Lung (tissue), 12 donors: Measurements from ENCODE around the gene SPON1. TPM values are rescaled to one million over a fixed set of nuclear protein-coding genes. Genes with fewer than 3 reads are reported as not detected.

Source experiments
- ATAC-seq: fragments of 200-7000 bp; cut with Tn5 transposase; one replicate; pipeline ENCODE4 v1.9.1; 2020; ENCODE audit warnings: moderate number of reproducible peaks; ENCODE audit not compliant: insufficient read depth, low FRiP score
- DNase-seq, 3 donors: peaks; one replicate each; pipeline ENCODE4 v3.0.0-alpha.2; 2013 to 2017
- H3K27ac ChIP-seq, 2 donors: one replicate each; pipeline ENCODE4 v1.5.1; 2013; ENCODE audit warnings: mild to moderate bottlenecking in 2 of 2, moderate library complexity in 2 of 2, control low read depth in 1 of 2, inconsistent platforms in 1 of 2, low read depth in 1 of 2, low read length in 1 of 2
- H3K27me3 ChIP-seq, 3 donors: one replicate each; pipeline ENCODE4 v1.5.1; 2013; ENCODE audit warnings: low read length in 2 of 3; ENCODE audit not compliant: control insufficient read depth in 3 of 3, insufficient read depth in 3 of 3
- H3K36me3 ChIP-seq, 4 donors: one replicate each; pipeline ENCODE4 v1.5.1; 2013; ENCODE audit warnings: low read length in 4 of 4, mild to moderate bottlenecking in 1 of 4, moderate library complexity in 1 of 4; ENCODE audit not compliant: control insufficient read depth in 4 of 4, insufficient read depth in 4 of 4
- H3K4me1 ChIP-seq, 5 donors: one replicate each; pipeline ENCODE4 v1.5.1; 2013; ENCODE audit warnings: low read length in 5 of 5, mild to moderate bottlenecking in 2 of 5, moderate library complexity in 1 of 5; ENCODE audit not compliant: control insufficient read depth in 5 of 5, insufficient read depth in 5 of 5
- H3K4me3 ChIP-seq: one replicate; pipeline ENCODE4 v1.5.1; 2013; ENCODE audit warnings: mild to moderate bottlenecking, control low read depth, moderate library complexity
- H3K9ac ChIP-seq, 2 donors: one replicate each; pipeline ENCODE4 v1.5.1; 2013; ENCODE audit warnings: low read length in 2 of 2, control low read depth in 1 of 2; ENCODE audit not compliant: insufficient read depth in 1 of 2
- H3K9me3 ChIP-seq, 4 donors: one replicate each; pipeline ENCODE4 v1.5.1; 2013; ENCODE audit warnings: low read length in 3 of 4, mild to moderate bottlenecking in 1 of 4, moderate library complexity in 1 of 4; ENCODE audit not compliant: control insufficient read depth in 4 of 4, insufficient read depth in 3 of 4
- CTCF ChIP-seq: IDR thresholded peaks from 2 replicates; pipeline ENCODE4 v1.5.1; 2012; ENCODE audit warnings: mild to moderate bottlenecking; ENCODE audit errors: control extremely low read depth, extremely low read depth
- WGBS, 2 donors: extraction: QIAGEN DNeasy Blood & Tissue Kit; methylation state at CpG; one replicate each; pipeline ENCODE4 v1.1.7; 2013; 5-methylcytosine and 5-hydroxymethylcytosine counted together
- polyA plus RNA-seq, 2 donors: library from polyadenylated mRNA; stranded (reverse); fragments of 200-250 nt; gene quantifications; one replicate each; pipeline ENCODE4 v1.2.1, GENCODE V29; 2013
- total RNA-seq, 2 donors: library from RNA; depleted of rRNA in 1 of 2; stranded (reverse); fragments of >200 nt in 1 of 2; gene quantifications; one replicate each; pipeline ENCODE4 v1.2.1, GENCODE V29; 2014 to 2021
- donor health status: control.
- donor health status: control.
- donor health status: Bipolar disorder and iron deficiency.
- donor health status: healthy.
- donor health status: DM: yes; HTN: yes; CAD: no.

Gene SPON1
- total and polyA plus RNA-seq, 4 donors = 8.4 to 98.6 (median 59.9) TPM

GRCh38 chr11:14018441-14018840, 55.9 kb downstream of the SPON1 start:
- ATAC-seq (no peak), DNase-seq (no peak)
- Histone ChIP-seq H3K4me3 (no peak overlapping the region), H3K27ac (no peak overlapping the region), H3K36me3 (no peaks in the 10 kb centered on the region), H3K27me3 (no peaks in the 10 kb centered on the region), H3K9ac (no peak overlapping the region), H3K9me3 (no peaks in the 10 kb centered on the region), H3K4me1 (peaks cover 0 to 4% (median 0%) of the 10 kb centered on the region in 5 donors)
- 83 to 87% methylated on average over 2 of the region's 2 CpGs for WGBS, 2 donors
- no peak for TF ChIP-seq CTCF

- Histone ChIP-seq H3K9ac (no peak overlapping the region), H3K4me1 (peaks cover 0 to 13% (median 6%) of the 10 kb centered on the region in 5 donors), H3K27me3 (peaks cover 0 to 2% (median 0%) of the 10 kb centered on the region in 3 donors), H3K4me3 (no peak overlapping the region), H3K27ac (no peak overlapping the region), H3K9me3 (no peaks in the 10 kb centered on the region), H3K36me3 (no peaks in the 10 kb centered on the region)
- no peak for TF ChIP-seq CTCF
- DNase-seq = no peak
- ATAC-seq = no peak
- WGBS, 2 donors = 73 to 77% methylated on average over 4 of the region's 4 CpGs
These were observed 59.2 kb downstream of the SPON1 start for GRCh38 chr11:14021738-14022137.

- Histone ChIP-seq H3K9me3 (no peaks in the 10 kb centered on the region), H3K36me3 (no peaks in the 10 kb centered on the region), H3K4me1 (peaks cover 0 to 18% (median 6%) of the 10 kb centered on the region in 5 donors), H3K4me3 (no peak overlapping the region), H3K27ac (no peak overlapping the region), H3K27me3 (peaks cover 0 to 2% (median 0%) of the 10 kb centered on the region in 3 donors), H3K9ac (no peak overlapping the region)
- WGBS, 2 donors = 72 to 84% methylated on average over 3 of the region's 3 CpGs
- TF ChIP-seq CTCF = no peak
- ATAC-seq (no peak), DNase-seq (no peak)
These were observed 59.7 kb downstream of the SPON1 start for GRCh38 chr11:14022251-14022650.

- DNase-seq = no peak
- Histone ChIP-seq H3K4me3 (no peak overlapping the region), H3K36me3 (no peaks in the 10 kb centered on the region), H3K9me3 (no peaks in the 10 kb centered on the region), H3K9ac (no peak overlapping the region), H3K27me3 (peaks cover 0 to 2% (median 0%) of the 10 kb centered on the region in 3 donors), H3K4me1 (peaks cover 0 to 24% (median 6%) of the 10 kb centered on the region in 5 donors), H3K27ac (no peak overlapping the region)
- no peak for ATAC-seq
- WGBS, 2 donors = 65 to 73% methylated on average over 6 of the region's 6 CpGs
- no peak for TF ChIP-seq CTCF
These were observed 60.3 kb downstream of the SPON1 start for GRCh38 chr11:14022821-14023220.
